ENCODE measurements around the gene C19orf81. TPM values are rescaled to one million over a fixed set of nuclear protein-coding genes. Genes with fewer than 3 reads are reported as not detected.

The C19orf81 gene
- total RNA-seq, 1 experiment from 2014 or later: 22.4 TPM

DNA sequence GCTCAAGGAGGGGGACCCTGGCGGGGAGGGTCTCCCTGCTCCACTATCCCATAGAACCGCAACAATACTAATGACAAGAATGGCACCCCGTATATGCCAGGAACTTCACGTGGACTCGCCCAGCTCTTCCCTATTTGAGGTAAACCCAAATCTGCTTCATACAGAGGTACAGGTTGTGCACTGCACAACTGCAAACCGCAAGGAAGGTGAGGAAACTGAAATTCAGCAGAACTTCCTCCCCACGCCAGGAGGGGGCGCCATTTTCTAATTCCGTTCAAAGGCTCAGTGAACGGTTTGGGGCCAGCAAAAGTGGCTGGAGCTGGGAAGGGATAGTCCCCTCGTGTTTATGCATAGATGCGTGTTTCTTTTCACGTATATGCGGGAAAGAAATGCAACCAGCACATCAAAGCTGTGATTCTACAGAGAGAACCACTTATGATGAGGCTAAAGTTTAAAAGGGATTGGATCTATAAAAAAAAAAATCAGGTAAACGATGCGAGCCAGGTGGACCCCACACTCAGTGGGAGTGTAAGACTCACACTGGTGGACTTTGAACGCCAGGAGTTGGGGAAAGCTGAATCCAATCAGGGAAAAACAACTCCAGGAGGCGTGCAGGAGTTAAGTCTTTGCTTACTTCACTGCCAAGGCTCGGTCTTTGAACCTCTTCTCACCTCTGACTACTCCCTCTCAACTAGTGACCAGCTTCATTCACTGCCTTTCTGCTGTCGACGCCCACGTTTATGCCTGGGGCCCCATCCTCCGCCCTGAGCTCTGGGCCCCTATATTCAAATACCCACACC lies 20.3 kb downstream of the C19orf81 start:
- H3K9me3 Mint-ChIP-seq: peaks cover under 1% of the 10 kb centered on the region; the same call in 1 of the 2 replicates
- 0 out of 2 replicates have a peak, but pooled peaks cover under 1% of the 10 kb centered on the region for H3K36me3 Mint-ChIP-seq
- ChIA-PET POLR2A (interaction anchor here (0.5 to 1.5 kb wide), 2 partner anchors 11 to 26 kb away, joined by 4 to 6 read pairs; no protein-coding TSS in a partner anchor), CTCF (interaction anchor here (0.6 to 1.9 kb wide), 29 partner anchors 10 to 349 kb away, joined by 3 to 13 read pairs (median 4); partner anchors contain the start of gene C19orf81)
- H3K27me3 Mint-ChIP-seq (ENCODE audit: low read depth): peaks cover 86% of the 10 kb centered on the region
- TF ChIP-seq CTCF (IDR thresholded peaks at IDR 0.05) (peak; percentile 95), RELA (CRISPR knock-in tag; IDR thresholded peaks at IDR 0.05; ENCODE audit: borderline replicate concordance) (no peak)
- peaks cover 23% of the 10 kb centered on the region for H3K4me1 Mint-ChIP-seq
- peak overlapping the region; percentile 47 for H3K4me3 Mint-ChIP-seq
- H3K27ac Mint-ChIP-seq: no peak overlapping the region
- ATAC-seq: no peak
- DNase-seq (ENCODE audit: low spot score): no peak

DNA sequence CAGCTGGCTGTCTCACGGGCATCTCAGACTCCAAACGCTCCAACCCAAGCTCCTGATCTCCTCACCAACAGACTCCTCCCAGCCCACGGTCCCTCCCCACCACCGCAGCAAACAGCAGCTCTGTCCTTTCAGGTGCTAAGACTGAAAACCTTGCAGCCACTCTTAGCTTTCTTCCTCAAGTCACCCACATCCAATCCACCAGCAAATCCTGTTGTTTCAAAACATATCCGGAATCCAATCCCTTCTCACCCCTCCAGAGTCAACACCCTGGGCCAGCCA lies 20.8 kb downstream of the C19orf81 start:
- Mint-ChIP-seq H3K4me3 (no peak overlapping the region), H3K36me3 (no peaks in the 10 kb centered on the region), H3K9me3 (no peaks in the 10 kb centered on the region), H3K27me3 (ENCODE audit: low read depth) (peaks cover 82% of the 10 kb centered on the region), H3K4me1 (peaks cover 23% of the 10 kb centered on the region), H3K27ac (no peak overlapping the region)
- ATAC-seq (no peak), DNase-seq (ENCODE audit: low spot score) (no peak)
- CTCF ChIA-PET: interaction anchor here (0.6 to 1.9 kb wide), 29 partner anchors 9 to 349 kb away, joined by 3 to 13 read pairs (median 4); partner anchors contain the start of gene C19orf81
- POLR2A ChIA-PET: interaction anchor here (0.5 to 1.5 kb wide), 2 partner anchors 12 to 26 kb away, joined by 4 to 6 read pairs; no protein-coding TSS in a partner anchor
- TF ChIP-seq ATF1 (CRISPR knock-in tag; IDR thresholded peaks at IDR 0.05): no peak
- TF ChIP-seq CTCF (IDR thresholded peaks at IDR 0.05): no peak
- TF ChIP-seq TCF7 (CRISPR knock-in tag; IDR thresholded peaks at IDR 0.05; ENCODE audit: low read depth): no peak
- no peak for TF ChIP-seq ZBTB21 (CRISPR knock-in tag; IDR thresholded peaks at IDR 0.05; ENCODE audit: borderline replicate concordance)

DNA sequence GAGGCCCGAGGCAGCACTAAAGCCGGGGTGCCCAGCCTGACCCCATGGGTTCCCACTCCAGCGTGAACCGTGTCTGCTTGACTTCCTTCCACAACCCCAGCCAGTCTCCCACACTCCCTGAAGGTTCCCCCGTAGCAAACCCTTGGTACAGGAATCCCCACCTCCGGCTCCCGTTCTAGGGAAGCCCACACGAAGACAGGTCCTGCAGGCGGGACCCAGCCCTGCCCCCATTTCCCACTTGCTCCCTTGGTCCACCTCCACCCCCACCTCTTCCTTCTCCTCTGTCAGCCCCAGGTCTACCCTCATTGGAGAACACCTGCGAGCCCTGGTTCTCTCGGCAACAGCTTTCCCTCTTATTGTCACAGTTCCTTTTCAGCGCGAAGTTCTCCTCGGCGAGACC lies 23.9 kb downstream of the C19orf81 start:
- DNase-seq (ENCODE audit: low spot score): no peak
- ChIA-PET POLR2A (no interaction called here), CTCF (interaction anchor here (0.6 to 1.2 kb wide), 2 partner anchors 45 to 65 kb away, joined by 3 read pairs; no protein-coding TSS in a partner anchor)
- H3K27ac Mint-ChIP-seq: no peak overlapping the region
- H3K36me3 Mint-ChIP-seq: no peaks in the 10 kb centered on the region
- ATAC-seq: 0 out of 2 replicates have a peak, but pooled peaks have one; percentile 12
- peaks cover 82% of the 10 kb centered on the region for H3K27me3 Mint-ChIP-seq (ENCODE audit: low read depth)
- H3K4me1 Mint-ChIP-seq: peaks cover 32% of the 10 kb centered on the region
- H3K9me3 Mint-ChIP-seq: 0 out of 2 replicates have a peak, but pooled peaks cover 4% of the 10 kb centered on the region
- no peak overlapping the region for H3K4me3 Mint-ChIP-seq
- TF ChIP-seq CREM (CRISPR knock-in tag; IDR thresholded peaks at IDR 0.05) (no peak), ZNF532 (CRISPR knock-in tag; IDR thresholded peaks at IDR 0.05; ENCODE audit: borderline replicate concordance) (no peak), E2F4 (CRISPR knock-in tag; IDR thresholded peaks at IDR 0.05; ENCODE audit: borderline replicate concordance, low read depth) (no peak), TP53 (CRISPR knock-in tag; IDR thresholded peaks at IDR 0.05) (no peak), PREB (CRISPR knock-in tag; IDR thresholded peaks at IDR 0.05; ENCODE audit: borderline replicate concordance) (no peak), ZNF416 (CRISPR knock-in tag; IDR thresholded peaks at IDR 0.05) (no peak), MLX (CRISPR knock-in tag; IDR thresholded peaks at IDR 0.05) (no peak), GABPB1 (CRISPR knock-in tag; IDR thresholded peaks at IDR 0.05) (no peak), SMAD3 (CRISPR knock-in tag; IDR thresholded peaks at IDR 0.05; ENCODE audit: borderline replicate concordance) (no peak)
- TF ChIP-seq, protein P1, sequence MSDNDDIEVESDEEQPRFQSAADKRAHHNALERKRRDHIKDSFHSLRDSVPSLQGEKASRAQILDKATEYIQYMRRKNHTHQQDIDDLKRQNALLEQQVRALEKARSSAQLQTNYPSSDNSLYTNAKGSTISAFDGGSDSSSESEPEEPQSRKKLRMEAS (CRISPR knock-in tag; IDR thresholded peaks at IDR 0.05): no peak
